ENCODE results near the gene SPAAR. TPM values are rescaled to one million over a fixed set of nuclear protein-coding genes. Genes with fewer than 3 reads are reported as not detected.
A peak's percentile ranks its signal among the peaks of the same experiment; 100 is the strongest.

SPAAR gene
- total and polyA plus RNA-seq, 9 of the 15 experiments (the other 6 are each of a cell fraction or from before 2014, with no cell fraction given), result not detected

GRCh38 chr9:35945341-35946018 is 36.2 kb downstream of the SPAAR start (continued):
- TF ChIP-seq, protein P1, sequence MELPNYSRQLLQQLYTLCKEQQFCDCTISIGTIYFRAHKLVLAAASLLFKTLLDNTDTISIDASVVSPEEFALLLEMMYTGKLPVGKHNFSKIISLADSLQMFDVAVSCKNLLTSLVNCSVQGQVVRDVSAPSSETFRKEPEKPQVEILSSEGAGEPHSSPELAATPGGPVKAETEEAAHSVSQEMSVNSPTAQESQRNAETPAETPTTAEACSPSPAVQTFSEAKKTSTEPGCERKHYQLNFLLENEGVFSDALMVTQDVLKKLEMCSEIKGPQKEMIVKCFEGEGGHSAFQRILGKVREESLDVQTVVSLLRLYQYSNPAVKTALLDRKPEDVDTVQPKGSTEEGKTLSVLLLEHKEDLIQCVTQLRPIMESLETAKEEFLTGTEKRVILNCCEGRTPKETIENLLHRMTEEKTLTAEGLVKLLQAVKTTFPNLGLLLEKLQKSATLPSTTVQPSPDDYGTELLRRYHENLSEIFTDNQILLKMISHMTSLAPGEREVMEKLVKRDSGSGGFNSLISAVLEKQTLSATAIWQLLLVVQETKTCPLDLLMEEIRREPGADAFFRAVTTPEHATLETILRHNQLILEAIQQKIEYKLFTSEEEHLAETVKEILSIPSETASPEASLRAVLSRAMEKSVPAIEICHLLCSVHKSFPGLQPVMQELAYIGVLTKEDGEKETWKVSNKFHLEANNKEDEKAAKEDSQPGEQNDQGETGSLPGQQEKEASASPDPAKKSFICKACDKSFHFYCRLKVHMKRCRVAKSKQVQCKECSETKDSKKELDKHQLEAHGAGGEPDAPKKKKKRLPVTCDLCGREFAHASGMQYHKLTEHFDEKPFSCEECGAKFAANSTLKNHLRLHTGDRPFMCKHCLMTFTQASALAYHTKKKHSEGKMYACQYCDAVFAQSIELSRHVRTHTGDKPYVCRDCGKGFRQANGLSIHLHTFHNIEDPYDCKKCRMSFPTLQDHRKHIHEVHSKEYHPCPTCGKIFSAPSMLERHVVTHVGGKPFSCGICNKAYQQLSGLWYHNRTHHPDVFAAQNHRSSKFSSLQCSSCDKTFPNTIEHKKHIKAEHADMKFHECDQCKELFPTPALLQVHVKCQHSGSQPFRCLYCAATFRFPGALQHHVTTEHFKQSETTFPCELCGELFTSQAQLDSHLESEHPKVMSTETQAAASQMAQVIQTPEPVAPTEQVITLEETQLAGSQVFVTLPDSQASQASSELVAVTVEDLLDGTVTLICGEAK (IDR thresholded peaks at IDR 0.05), result peak; percentile 81
- TF ChIP-seq, protein P1 (CRISPR knock-in tag; IDR thresholded peaks at IDR 0.05), result no peak
- TF ChIP-seq ZNF707 (CRISPR knock-in tag; conservative IDR thresholded peaks at IDR 0.05) (no peak), C11orf30 (IDR thresholded peaks at IDR 0.05; ENCODE audit: low read depth) (no peak), PHF21A (IDR thresholded peaks at IDR 0.05; ENCODE audit: borderline replicate concordance, low read depth) (0 out of 2 replicates have a peak, but pooled peaks have one; percentile 30), NFATC3 (IDR thresholded peaks at IDR 0.05) (no peak), TARDBP (IDR thresholded peaks at IDR 0.05) (no peak), TFAM (CRISPR knock-in tag; conservative IDR thresholded peaks at IDR 0.05) (no peak), U2AF1 (optimal IDR thresholded peaks at IDR 0.05; ENCODE audit: low read depth, low read length) (no peak), ELK1 (CRISPR knock-in tag; IDR thresholded peaks at IDR 0.05) (no peak)
- TF ChIP-seq, protein P2, sequence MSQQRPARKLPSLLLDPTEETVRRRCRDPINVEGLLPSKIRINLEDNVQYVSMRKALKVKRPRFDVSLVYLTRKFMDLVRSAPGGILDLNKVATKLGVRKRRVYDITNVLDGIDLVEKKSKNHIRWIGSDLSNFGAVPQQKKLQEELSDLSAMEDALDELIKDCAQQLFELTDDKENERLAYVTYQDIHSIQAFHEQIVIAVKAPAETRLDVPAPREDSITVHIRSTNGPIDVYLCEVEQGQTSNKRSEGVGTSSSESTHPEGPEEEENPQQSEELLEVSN (IDR thresholded peaks at IDR 0.05; ENCODE audit: borderline replicate concordance in 1 of 2, extremely low read depth in 1 of 2, insufficient read depth in 1 of 2, insufficient read length in 1 of 2, low read depth in 1 of 2, low read length in 1 of 2, poor library complexity in 1 of 2, severe bottlenecking in 1 of 2), result peak in 1 of 2 experiments; percentile 35

All from K562 (cell line).